ENCODE measurements around the gene FOXP1. TPM values are rescaled to one million over a fixed set of nuclear protein-coding genes. Genes with fewer than 3 reads are reported as not detected.

The FOXP1 gene
- total and polyA plus RNA-seq, 9 of the 15 experiments (the other 6 are each of a cell fraction or from before 2014, with no cell fraction given) = 7.7 to 34.5 (median 13.7) TPM

DNA sequence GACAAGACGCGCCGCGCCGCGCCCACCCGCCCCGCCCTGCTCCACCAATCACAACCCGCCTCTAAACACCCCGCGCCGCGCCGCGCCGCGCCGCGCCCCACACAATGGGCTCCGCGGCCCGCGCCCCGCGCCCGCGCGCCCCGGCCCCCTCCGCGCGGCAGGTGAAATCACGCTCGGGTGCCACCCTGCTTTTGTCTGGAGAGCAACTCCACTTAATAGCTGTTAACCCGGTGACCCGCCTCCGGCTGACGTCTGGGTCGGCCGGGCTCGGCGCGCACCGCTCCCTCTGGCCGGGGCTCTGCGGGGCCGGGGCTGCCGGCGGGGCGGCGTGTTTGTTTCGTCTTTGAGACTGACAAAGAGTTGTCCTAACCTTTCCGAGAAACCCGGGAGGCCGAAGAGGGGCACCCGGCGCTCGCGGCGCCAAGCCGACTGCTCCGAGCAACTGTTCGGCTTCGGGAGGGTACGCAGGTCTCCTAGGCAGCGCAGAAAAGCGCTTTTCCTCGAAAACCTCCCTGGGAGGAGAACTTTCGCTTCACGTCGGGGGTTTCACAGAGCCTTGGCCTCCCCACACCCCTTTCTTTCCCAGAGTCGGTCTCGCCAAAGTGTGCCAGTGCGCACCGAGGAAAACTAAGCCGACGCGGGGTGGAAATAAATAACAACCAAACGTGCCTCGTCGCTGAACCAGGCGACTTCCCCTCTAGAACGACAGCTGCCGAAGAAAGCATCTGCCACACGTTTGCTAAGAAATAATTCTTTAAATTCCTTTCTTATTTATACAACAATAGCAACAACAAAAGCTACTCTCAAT lies 518.4 kb downstream of the FOXP1 start (continued):
- TF ChIP-seq TBL1XR1 (IDR thresholded peaks at IDR 0.05; ENCODE audit: low read length in 2 of 2) (no peak), ZKSCAN3 (CRISPR knock-in tag; IDR thresholded peaks at IDR 0.05) (no peak), HMG20A (CRISPR knock-in tag; conservative IDR thresholded peaks at IDR 0.05) (no peak), ZBTB7A (IDR thresholded peaks at IDR 0.05; ENCODE audit: borderline replicate concordance, control insufficient read depth, low read depth, low read length) (no peak), HDAC3 (IDR thresholded peaks at IDR 0.05; ENCODE audit: borderline replicate concordance, partially characterized antibody) (no peak), L3MBTL2 (IDR thresholded peaks at IDR 0.05) (peak; percentile 29; the same call in 1 of the 2 replicates), MCM5 (IDR thresholded peaks at IDR 0.05; ENCODE audit: low read depth) (no peak), ZNF165 (CRISPR knock-in tag; IDR thresholded peaks at IDR 0.05; ENCODE audit: borderline replicate concordance) (no peak), NFIC (IDR thresholded peaks at IDR 0.05) (no peak)
- TF ChIP-seq, protein P1, sequence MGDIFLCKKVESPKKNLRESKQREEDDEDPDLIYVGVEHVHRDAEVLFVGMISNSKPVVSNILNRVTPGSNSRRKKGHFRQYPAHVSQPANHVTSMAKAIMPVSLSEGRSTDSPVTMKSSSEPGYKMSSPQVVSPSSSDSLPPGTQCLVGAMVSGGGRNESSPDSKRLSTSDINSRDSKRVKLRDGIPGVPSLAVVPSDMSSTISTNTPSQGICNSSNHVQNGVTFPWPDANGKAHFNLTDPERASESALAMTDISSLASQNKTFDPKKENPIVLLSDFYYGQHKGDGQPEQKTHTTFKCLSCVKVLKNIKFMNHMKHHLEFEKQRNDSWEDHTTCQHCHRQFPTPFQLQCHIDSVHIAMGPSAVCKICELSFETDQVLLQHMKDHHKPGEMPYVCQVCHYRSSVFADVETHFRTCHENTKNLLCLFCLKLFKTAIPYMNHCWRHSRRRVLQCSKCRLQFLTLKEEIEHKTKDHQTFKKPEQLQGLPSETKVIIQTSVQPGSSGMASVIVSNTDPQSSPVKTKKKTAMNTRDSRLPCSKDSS (IDR thresholded peaks at IDR 0.05; ENCODE audit: low read depth, partially characterized antibody) = no peak
- TF ChIP-seq, protein P2, sequence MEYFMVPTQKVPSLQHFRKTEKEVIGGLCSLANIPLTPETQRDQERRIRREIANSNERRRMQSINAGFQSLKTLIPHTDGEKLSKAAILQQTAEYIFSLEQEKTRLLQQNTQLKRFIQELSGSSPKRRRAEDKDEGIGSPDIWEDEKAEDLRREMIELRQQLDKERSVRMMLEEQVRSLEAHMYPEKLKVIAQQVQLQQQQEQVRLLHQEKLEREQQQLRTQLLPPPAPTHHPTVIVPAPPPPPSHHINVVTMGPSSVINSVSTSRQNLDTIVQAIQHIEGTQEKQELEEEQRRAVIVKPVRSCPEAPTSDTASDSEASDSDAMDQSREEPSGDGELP (CRISPR knock-in tag; IDR thresholded peaks at IDR 0.05; ENCODE audit: borderline replicate concordance) = peak; percentile 17; the same call in 1 of the 2 replicates
- TF ChIP-seq, protein P3, sequence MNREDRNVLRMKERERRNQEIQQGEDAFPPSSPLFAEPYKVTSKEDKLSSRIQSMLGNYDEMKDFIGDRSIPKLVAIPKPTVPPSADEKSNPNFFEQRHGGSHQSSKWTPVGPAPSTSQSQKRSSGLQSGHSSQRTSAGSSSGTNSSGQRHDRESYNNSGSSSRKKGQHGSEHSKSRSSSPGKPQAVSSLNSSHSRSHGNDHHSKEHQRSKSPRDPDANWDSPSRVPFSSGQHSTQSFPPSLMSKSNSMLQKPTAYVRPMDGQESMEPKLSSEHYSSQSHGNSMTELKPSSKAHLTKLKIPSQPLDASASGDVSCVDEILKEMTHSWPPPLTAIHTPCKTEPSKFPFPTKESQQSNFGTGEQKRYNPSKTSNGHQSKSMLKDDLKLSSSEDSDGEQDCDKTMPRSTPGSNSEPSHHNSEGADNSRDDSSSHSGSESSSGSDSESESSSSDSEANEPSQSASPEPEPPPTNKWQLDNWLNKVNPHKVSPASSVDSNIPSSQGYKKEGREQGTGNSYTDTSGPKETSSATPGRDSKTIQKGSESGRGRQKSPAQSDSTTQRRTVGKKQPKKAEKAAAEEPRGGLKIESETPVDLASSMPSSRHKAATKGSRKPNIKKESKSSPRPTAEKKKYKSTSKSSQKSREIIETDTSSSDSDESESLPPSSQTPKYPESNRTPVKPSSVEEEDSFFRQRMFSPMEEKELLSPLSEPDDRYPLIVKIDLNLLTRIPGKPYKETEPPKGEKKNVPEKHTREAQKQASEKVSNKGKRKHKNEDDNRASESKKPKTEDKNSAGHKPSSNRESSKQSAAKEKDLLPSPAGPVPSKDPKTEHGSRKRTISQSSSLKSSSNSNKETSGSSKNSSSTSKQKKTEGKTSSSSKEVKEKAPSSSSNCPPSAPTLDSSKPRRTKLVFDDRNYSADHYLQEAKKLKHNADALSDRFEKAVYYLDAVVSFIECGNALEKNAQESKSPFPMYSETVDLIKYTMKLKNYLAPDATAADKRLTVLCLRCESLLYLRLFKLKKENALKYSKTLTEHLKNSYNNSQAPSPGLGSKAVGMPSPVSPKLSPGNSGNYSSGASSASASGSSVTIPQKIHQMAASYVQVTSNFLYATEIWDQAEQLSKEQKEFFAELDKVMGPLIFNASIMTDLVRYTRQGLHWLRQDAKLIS (CRISPR knock-in tag; IDR thresholded peaks at IDR 0.05) = no peak
- TF ChIP-seq, protein P4, sequence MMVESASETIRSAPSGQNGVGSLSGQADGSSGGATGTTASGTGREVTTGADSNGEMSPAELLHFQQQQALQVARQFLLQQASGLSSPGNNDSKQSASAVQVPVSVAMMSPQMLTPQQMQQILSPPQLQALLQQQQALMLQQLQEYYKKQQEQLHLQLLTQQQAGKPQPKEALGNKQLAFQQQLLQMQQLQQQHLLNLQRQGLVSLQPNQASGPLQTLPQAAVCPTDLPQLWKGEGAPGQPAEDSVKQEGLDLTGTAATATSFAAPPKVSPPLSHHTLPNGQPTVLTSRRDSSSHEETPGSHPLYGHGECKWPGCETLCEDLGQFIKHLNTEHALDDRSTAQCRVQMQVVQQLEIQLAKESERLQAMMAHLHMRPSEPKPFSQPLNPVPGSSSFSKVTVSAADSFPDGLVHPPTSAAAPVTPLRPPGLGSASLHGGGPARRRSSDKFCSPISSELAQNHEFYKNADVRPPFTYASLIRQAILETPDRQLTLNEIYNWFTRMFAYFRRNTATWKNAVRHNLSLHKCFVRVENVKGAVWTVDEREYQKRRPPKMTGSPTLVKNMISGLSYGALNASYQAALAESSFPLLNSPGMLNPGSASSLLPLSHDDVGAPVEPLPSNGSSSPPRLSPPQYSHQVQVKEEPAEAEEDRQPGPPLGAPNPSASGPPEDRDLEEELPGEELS (CRISPR knock-in tag; IDR thresholded peaks at IDR 0.05; ENCODE audit: borderline replicate concordance) = no peak
- TF ChIP-seq, protein P5, sequence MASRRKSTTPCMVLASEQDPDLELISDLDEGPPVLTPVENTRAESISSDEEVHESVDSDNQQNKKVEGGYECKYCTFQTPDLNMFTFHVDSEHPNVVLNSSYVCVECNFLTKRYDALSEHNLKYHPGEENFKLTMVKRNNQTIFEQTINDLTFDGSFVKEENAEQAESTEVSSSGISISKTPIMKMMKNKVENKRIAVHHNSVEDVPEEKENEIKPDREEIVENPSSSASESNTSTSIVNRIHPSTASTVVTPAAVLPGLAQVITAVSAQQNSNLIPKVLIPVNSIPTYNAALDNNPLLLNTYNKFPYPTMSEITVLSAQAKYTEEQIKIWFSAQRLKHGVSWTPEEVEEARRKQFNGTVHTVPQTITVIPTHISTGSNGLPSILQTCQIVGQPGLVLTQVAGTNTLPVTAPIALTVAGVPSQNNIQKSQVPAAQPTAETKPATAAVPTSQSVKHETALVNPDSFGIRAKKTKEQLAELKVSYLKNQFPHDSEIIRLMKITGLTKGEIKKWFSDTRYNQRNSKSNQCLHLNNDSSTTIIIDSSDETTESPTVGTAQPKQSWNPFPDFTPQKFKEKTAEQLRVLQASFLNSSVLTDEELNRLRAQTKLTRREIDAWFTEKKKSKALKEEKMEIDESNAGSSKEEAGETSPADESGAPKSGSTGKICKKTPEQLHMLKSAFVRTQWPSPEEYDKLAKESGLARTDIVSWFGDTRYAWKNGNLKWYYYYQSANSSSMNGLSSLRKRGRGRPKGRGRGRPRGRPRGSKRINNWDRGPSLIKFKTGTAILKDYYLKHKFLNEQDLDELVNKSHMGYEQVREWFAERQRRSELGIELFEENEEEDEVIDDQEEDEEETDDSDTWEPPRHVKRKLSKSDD (conservative IDR thresholded peaks at IDR 0.05; ENCODE audit: low read length) = no peak
- TF ChIP-seq, protein P6, sequence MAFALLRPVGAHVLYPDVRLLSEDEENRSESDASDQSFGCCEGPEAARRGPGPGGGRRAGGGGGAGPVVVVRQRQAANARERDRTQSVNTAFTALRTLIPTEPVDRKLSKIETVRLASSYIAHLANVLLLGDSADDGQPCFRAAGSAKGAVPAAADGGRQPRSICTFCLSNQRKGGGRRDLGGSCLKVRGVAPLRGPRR (CRISPR knock-in tag; IDR thresholded peaks at IDR 0.05) = no peak
